Epithelial cell of alveolus of lung (primary cell): ENCODE measurements around the gene UGT3A2. TPM values are rescaled to one million over a fixed set of nuclear protein-coding genes. Genes with fewer than 3 reads are reported as not detected.

Experiments used
- total RNA-seq: library from RNA; depleted of rRNA; stranded (reverse); fragments of >200 nt; gene quantifications from 2 replicates; pipeline ENCODE4 v1.2.1, GENCODE V29; 2015

The UGT3A2 gene
- not detected in 2 replicates for total RNA-seq

DNA sequence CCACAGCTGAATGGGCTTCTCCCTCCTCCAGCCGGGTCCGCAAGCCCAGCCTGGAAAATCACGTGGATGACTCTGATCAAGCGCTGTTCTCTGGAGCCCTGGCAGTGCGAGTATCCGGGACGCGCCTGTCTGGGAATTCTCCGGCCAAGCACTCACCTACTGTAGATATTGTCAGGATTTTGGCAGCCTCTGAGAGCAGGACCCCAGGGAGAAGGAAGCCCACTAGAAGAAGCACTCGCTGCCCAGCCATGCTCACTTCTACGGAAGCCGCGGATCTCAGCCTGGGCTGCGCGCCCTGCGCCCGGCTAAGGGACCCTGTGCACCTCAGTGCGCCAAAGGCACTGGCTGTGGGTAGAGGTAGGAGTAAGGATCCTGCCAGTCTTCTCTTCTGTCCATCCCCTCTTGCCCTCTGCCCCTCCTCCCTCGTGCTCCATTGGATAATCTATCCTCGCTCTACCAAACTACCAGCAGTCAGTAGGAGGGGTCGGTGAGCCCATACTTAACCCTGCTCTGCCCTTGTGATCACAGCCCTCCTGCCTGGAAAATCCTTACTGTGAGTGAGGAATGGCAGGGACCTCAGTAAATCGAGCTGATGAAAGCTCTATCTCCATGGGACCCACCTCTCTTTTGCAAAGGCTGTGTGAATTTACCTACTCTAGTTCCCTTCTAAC, at the start of gene UGT3A2:
UGT3A2 (minus strand) TSS at position 343 of the 671 bp plus-strand sequence; CDS start at position 250, 93 bp downstream.

DNA sequence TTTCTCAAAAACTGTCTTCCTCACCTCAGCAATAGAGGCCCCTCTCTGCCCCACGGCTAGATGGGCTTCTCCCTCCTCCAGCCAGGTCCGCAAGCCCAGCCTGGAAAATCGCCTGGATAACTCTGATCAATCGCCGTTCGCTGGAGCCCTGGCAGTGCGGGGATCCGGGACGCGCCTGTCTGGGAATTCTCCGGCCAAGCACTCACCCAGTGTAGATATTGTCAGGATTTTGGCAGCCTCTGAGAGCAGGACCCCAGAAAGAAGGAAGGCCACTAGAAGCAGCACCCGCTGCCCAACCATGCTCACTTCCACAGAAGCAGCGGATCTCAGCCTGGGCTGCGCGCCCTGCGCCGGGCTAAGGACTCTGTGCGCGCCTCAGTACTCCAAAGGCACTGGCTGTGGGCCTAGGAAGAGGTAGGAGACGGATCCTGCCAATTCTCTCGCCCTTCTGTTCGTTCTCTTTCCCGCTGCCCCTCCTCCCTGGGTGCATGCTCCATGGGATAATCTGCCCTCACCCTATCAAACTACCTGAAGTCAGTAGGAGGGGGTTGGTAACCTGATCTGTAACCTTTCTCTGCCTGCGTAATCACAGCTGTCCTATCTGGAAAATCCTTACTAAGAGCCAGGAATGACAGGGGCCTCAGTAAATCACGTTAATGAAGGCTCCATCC, 75.6 kb downstream of the UGT3A2 start, which contains the start of gene UGT3A1:
UGT3A1 (minus strand) TSS at position 450 of the 671 bp plus-strand sequence; CDS start at position 300, 150 bp downstream.

Other genes with a start within 250 kb of the UGT3A2 start
- 0.48 and 19.7 TPM in 2 replicates for gene IL7R, start 210.0 kb downstream of the UGT3A2 start, total RNA-seq
- gene CAPSL, start 128.3 kb downstream of the UGT3A2 start, total RNA-seq: not detected in 2 replicates
- not detected in 2 replicates for gene UGT3A1, start 75.5 kb downstream of the UGT3A2 start, total RNA-seq
- 5.1 and 7.0 TPM in 2 replicates for gene LMBRD2, start 85.0 kb upstream of the UGT3A2 start, total RNA-seq
- gene SKP2, start 85.2 kb upstream of the UGT3A2 start, total RNA-seq: 22.5 and 24.0 TPM in 2 replicates
- gene NADK2, start 175.0 kb upstream of the UGT3A2 start, total RNA-seq: 6.5 and 11.1 TPM in 2 replicates
- gene RANBP3L, start 235.0 kb upstream of the UGT3A2 start, total RNA-seq: 0.13 TPM in 1 of 2 replicates, not detected in the other